A549 treated with CORT108297 at 1 μM for 4 hours (cell line): ENCODE data around the gene OR5J2. TPM values are rescaled to one million over a fixed set of nuclear protein-coding genes. Genes with fewer than 3 reads are reported as not detected.

Experiments
- total RNA-seq: library from RNA; stranded (reverse); fragments of 200-300 nt; extraction: Qiagen RNA extraction; gene quantifications from 5 replicates; pipeline ENCODE4 v1.2.3, GENCODE V29; 2022

The OR5J2 gene
- not detected in 5 replicates for total RNA-seq

GRCh38 chr11:56176318-56176717 lies at the start of gene OR5J2:
TSS of gene OR5J2 (plus strand) at chr11:56176618. CDS start at chr11:56176618, 0 bp downstream.

GRCh38 chr11:56140151-56140661 lies 36.2 kb upstream of the OR5J2 start, which contains the start of gene OR8J3:
TSS of gene OR8J3 (minus strand) at chr11:56140201. CDS start at chr11:56137718, 2,483 bp downstream.

GRCh38 chr11:56160217-56160616 lies 16.2 kb upstream of the OR5J2 start, which contains the start of gene OR8K5:
TSS of gene OR8K5 (minus strand) at chr11:56160317. CDS start at chr11:56160317, 0 bp downstream.

Other genes with a start within 250 kb of the OR5J2 start
- gene OR5I1, start 240.2 kb upstream of the OR5J2 start, total RNA-seq: not detected in 5 replicates
- not detected in 5 replicates for gene OR10AG1, start 206.7 kb upstream of the OR5J2 start, total RNA-seq
- gene OR5F1, start 182.0 kb upstream of the OR5J2 start, total RNA-seq: not detected in 5 replicates
- gene OR5AS1, start 149.0 kb upstream of the OR5J2 start, total RNA-seq: not detected in 5 replicates
- not detected in 5 replicates for gene OR8I2, start 83.3 kb upstream of the OR5J2 start, total RNA-seq
- not detected in 5 replicates for gene OR8H2, start 72.9 kb upstream of the OR5J2 start, total RNA-seq
- gene OR8H3, start 54.2 kb upstream of the OR5J2 start, total RNA-seq: not detected in 5 replicates
- gene OR8J3, start 36.4 kb upstream of the OR5J2 start, total RNA-seq: not detected in 5 replicates
- not detected in 5 replicates for gene OR8K5, start 16.3 kb upstream of the OR5J2 start, total RNA-seq
- gene OR5T2, start 57.6 kb downstream of the OR5J2 start, total RNA-seq: not detected in 5 replicates
- not detected in 5 replicates for gene OR5T3, start 75.6 kb downstream of the OR5J2 start, total RNA-seq
- gene OR5T1, start 97.5 kb downstream of the OR5J2 start, total RNA-seq: not detected in 5 replicates
- not detected in 5 replicates for gene OR8H1, start 115.6 kb downstream of the OR5J2 start, total RNA-seq
- gene OR8K3, start 138.5 kb downstream of the OR5J2 start, total RNA-seq: not detected in 5 replicates
- gene OR8K1, start 169.4 kb downstream of the OR5J2 start, total RNA-seq: not detected in 5 replicates
- gene OR8J1, start 177.7 kb downstream of the OR5J2 start, total RNA-seq: not detected in 5 replicates
- gene OR8U1, start 199.0 kb downstream of the OR5J2 start, total RNA-seq: not detected in 5 replicates
- gene OR5AL1, start 236.1 kb downstream of the OR5J2 start, total RNA-seq: not detected in 5 replicates